Raji (cell line): Measurements from ENCODE around the gene VAT1L.

Experiments used
- POLR2A ChIP-seq: IDR thresholded peaks from 2 replicates; pipeline ENCODE4 v1.6.1; 2011; ENCODE audit warnings: low read depth, low read length, control low read depth; ENCODE audit not compliant: insufficient read depth

Gene VAT1L

DNA sequence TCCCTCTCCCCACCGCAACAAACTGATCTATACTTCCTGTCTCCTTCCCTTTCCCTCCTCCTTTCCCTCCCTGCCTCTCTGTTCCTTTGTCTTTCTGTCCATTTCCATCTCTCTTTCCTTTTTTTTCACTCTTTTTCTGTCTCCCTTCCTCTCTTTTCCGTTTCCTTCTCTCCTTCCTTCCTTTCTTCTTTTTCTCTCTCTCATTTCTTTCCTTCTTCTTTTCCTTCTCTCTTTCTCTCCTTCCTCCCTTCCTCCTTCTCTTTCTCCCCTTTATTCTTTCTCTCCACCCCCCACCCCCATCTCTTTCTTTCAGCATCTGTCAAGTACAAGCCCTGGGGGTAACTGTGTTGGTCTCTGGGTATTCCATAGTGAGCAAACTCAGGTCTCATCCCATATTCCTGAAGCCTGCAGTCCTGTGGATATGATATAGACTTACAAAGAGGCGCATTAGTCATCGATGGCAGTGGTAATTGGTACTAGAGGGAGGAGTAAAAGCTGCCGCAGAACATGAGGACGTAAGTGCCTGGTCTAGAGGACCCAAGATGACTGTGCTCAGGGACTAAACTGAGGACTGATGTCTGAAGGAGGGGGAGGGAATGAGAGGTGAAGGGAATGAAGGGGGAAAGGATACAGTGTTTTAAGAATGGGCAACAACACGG is 50.4 kb downstream of the VAT1L start:
- no peak for TF ChIP-seq POLR2A

DNA sequence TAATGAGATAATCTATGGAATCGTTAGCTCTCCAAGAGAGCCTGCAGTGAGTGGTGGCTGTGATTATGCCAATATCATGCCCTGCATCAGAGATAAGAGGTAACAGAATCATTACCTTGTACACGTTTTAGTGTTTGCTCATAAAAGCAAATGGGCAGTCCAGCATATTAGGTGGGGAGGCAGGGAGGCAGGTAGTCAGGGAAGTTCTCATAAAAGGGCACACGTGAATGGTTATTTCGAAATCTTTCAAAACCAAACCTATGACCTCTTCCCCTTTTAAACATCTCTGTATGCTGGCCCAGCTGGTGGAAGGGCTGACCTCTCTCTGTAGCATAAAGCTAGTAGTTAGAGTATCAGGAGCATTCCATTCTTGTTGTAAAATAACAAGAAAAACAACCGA is 51.7 kb downstream of the VAT1L start:
- no peak for TF ChIP-seq POLR2A

GRCh38 chr16:77840673-77841501 is 52.5 kb downstream of the VAT1L start:
- no peak for TF ChIP-seq POLR2A

- no peak for TF ChIP-seq POLR2A
These were observed 53.1 kb downstream of the VAT1L start for GRCh38 chr16:77841502-77841763.

DNA sequence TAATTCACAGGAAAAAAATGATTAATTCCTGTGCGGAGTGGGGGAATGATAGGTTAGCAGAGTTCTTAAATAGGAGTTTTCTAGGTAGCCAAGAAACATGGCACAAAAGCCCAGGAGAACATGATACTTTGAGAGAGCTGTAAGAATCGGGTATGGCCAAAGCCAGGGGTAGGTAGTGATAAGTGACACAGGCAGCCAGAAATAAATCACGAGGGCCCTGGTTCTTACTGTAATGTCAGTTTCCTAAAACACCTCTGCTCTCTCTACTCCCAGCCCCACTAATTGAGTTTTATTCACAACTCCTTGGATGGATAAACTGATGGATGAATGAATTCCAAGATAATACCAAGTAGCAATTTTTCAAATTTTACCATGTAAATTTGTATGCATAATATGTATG is 54.1 kb downstream of the VAT1L start:
- no peak for TF ChIP-seq POLR2A

DNA sequence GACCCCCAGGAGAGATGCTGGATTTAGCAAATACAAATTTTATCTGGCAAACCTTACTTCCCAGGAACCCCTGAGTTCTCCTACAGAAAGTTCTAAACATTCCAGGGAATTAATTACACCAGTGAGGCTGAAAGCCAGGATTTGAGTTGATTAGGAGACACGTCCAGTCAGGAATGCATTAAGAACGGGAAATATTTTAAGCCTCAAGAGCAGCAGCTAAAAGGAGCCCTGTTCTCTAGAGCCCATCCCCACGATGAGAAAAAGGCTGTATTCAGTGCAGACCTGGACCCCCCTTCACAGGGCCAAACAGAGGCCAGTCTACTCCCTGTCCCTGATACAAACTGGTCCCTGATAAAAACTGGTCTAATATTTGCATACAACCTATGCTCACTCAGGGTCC is 55.0 kb downstream of the VAT1L start:
- no peak for TF ChIP-seq POLR2A

DNA sequence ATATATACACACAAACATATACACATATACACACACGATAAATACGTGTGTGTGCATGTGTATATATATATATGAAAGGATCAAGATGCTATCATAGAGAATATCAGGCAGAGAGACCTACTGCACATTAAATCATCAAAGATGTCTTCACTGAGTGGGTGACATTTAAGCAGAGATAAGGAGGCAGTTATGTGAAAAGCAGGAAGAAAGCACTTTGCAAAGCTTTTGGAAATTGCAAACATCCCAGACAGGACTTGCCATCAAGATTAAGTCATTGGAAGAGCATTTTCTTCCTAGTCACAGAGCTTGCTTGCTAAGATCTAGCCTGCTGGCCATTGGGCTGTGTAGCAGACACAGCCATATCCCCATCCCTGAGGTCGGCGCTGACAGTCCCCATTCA is 56.4 kb downstream of the VAT1L start:
- TF ChIP-seq POLR2A = no peak

DNA sequence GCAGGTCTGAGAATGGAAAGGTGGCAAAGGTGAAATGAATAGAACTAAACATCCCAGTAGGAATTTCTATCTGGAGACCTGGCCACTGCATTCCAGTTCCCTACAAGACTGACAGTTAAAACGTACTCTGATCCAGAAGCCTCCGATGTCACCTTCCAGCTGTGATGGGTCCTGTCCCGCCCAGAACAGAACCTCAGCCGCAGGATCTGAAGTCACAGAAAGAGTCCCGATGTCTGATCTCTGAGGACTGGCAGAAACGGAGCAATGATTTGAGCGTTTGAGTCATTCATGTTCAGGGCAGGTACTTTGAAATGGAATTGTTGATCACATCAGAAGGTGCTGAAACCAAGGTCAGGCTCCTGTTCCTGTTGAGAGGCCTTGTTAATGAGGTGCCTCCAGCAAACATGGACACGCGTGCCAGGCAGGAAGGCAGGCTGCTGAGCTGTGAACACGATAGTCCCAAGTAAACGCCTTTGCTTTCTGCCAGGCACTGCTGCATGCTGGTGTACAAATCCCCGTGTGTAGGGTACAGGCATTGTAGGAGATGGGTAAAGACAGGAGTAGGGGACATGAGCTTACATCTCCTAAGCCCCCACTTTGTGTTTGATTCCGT is 61.4 kb downstream of the VAT1L start:
- no peak for TF ChIP-seq POLR2A

GRCh38 chr16:77850636-77851333 is 62.4 kb downstream of the VAT1L start:
- TF ChIP-seq POLR2A = no peak

DNA sequence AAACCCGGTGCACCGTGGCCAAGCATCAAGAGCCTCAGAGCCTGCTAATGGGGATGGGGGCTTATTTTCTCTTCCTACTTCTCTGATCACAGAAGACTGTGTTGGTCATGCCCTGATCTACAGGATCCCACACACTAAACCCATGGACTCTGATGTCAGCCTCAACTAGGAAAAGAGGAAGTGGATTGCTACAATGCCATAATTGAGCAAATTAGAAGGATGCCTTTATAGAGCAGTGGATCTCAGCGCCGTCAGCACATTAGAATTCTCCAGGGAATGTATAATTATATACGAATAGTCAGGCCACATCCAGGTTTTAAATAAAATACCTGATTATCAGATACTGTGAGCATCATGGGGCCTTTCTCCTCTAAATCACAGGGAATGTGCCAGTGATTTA is 64.8 kb downstream of the VAT1L start:
- TF ChIP-seq POLR2A = no peak

DNA sequence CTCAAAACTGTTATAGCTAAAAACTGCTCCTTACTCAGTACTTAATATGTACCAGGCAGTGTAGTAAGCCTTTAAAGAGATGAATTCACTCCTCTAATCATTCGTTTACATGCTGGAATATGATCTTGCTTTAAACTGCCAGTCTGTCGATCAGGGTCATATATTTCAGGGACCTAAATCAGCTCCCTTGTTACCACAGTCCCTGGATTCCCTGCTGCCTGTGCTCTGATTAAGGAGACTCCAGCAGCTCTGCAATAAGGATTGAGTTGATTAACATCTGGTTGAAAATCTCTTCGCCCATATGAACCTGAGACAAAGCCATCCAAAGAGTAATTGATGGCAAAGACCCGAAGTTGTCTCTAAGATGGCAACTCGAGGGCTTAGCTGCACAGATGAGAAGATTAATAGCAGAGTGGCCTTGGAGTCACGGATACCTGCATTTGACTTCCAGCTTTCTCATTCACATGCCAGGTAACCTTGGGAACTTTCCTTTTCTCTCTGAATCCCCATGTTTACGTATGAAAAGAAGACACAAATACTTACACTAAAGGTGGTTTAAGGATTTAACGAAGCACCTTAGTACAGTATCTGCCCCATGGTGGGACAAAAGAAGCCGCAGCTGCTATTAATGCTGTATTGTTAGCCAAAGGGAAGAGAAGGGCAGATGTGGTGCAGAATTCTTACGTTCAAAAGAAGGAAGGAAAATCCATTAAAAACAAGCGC is 68.2 kb downstream of the VAT1L start:
- no peak for TF ChIP-seq POLR2A

GRCh38 chr16:77858060-77858459 is 69.7 kb downstream of the VAT1L start:
- no peak for TF ChIP-seq POLR2A

GRCh38 chr16:77859493-77860232 is 71.3 kb downstream of the VAT1L start:
- TF ChIP-seq POLR2A = no peak

- TF ChIP-seq POLR2A = no peak
These were observed 72.6 kb downstream of the VAT1L start for GRCh38 chr16:77860953-77861352.
